Thyroid gland (tissue), 4 donors: ENCODE data around the gene CCKAR.

Source experiments
- CTCF ChIP-seq, 6 experiments: fragments of 200-600 bp in 3 of 6; fragments of 450-650 bp in 3 of 6; sonication (generic) in 3 of 6; IDR thresholded peaks; one replicate each; pipeline ENCODE4 v1.5.1; 2016 to 2019; ENCODE audit warnings: antibody characterized with exemption in 6 of 6, mild to moderate bottlenecking in 2 of 6, inconsistent platforms in 1 of 6, moderate library complexity in 1 of 6
- POLR2A ChIP-seq, 2 donors: fragments of 450-650 bp; IDR thresholded peaks; one replicate each; pipeline ENCODE4 v1.6.1; 2017; ENCODE audit warnings: antibody characterized with exemption in 2 of 2, mild to moderate bottlenecking in 2 of 2, moderate library complexity in 1 of 2

GRCh38 chr4:26476545-26476944 lies 13.7 kb downstream of the CCKAR start:
- TF ChIP-seq POLR2A (IDR thresholded peaks at IDR 0.05) (no peak), CTCF (IDR thresholded peaks at IDR 0.05) (no peak)
